ENCODE data around the gene ARHGAP30. TPM values are rescaled to one million over a fixed set of nuclear protein-coding genes. Genes with fewer than 3 reads are reported as not detected.

The ARHGAP30 gene
- total and polyA plus RNA-seq, 2 of the 4 experiments (the other 2 are of a cell fraction): 0.02 TPM; not detected in 1

DNA sequence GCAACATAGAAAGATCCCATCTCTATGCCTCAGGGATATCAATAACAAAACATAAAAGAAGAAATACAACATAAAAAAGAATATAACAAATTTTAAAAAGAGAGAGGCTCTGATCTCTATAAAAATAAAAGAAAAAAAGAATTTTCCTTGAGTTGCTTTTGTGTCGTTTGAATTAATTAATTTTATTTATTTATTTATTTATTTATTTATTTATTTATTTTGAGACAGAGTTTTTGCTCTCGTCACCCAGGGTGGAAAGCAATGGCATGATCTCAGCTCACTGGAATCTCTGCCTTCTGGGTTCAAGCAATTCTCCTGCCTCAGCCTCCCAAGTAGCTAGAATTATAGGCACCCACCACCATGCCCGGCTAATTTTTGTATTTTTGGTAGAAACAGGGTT, 57.3 kb downstream of the ARHGAP30 start:
- in situ Hi-C loops (cut with MboI; ENCODE audit: low sequenced_read_pairs): no loop called here
- CTCF ChIA-PET: no interaction called here

More for the DNA sequence above, 57.3 kb downstream of the ARHGAP30 start:
- WGBS, 2 experiments (ENCODE audit: extremely low coverage in 2 of 2, insufficient read length in 1 of 2): no CpG with 5 or more reads among the region's 3 CpGs
- H2BK5ac ChIP-seq (ENCODE audit: low read depth, low read length, poor library complexity, severe bottlenecking): no peak overlapping the region
- no peak overlapping the region for H3K23ac ChIP-seq (ENCODE audit: low read depth, low read length)
- H4K5ac ChIP-seq (ENCODE audit: low read depth, low read length): no peak overlapping the region
- BruUV-seq (replicated peaks): no TSS peak
- no peak for ATAC-seq (ENCODE audit: low read depth)
- no peak overlapping the region for H2BK15ac ChIP-seq (ENCODE audit: low read depth, low read length)
- H2BK120ac ChIP-seq (ENCODE audit: low read depth, low read length): no peak overlapping the region
- dilution Hi-C loops (cut with HindIII; ENCODE audit: low sequenced_read_pairs, unreplicated experiment): no loop called here
- no peaks in the 10 kb centered on the region for H3K27me3 ChIP-seq (ENCODE audit: control insufficient read depth, insufficient read depth, low read length)
- no peak for DNase-seq
- H4K91ac ChIP-seq (ENCODE audit: insufficient read depth, low read depth, low read length): no peak overlapping the region
- H3K4me2 ChIP-seq (ENCODE audit: low read depth, low read length): no peak overlapping the region
- H3K36me3 ChIP-seq (ENCODE audit: control insufficient read depth, insufficient read depth, low read length): no peaks in the 10 kb centered on the region
- H4K20me1 ChIP-seq (ENCODE audit: insufficient read depth, low read length): no peaks in the 10 kb centered on the region
- intact Hi-C loops (cut with micrococcal nuclease): no loop called here
- H2AFZ ChIP-seq (replicated peaks; ENCODE audit: low read length, poor library complexity): no peak overlapping the region
- H2BK20ac ChIP-seq (ENCODE audit: low read depth, low read length): no peak overlapping the region
- H3K14ac ChIP-seq (replicated peaks; ENCODE audit: low read depth, low read length): no peak overlapping the region
- H3K18ac ChIP-seq (ENCODE audit: low read depth, low read length): no peak overlapping the region
- no peak overlapping the region for H3K4me3 ChIP-seq (ENCODE audit: insufficient read depth, low read depth, low read length)
- peaks cover 5% of the 10 kb centered on the region for H3K9me1 ChIP-seq (ENCODE audit: insufficient read depth, low read length)
- H3K56ac ChIP-seq (ENCODE audit: extremely low read depth, insufficient read depth, low read length): no peak overlapping the region
- peaks cover 6% of the 10 kb centered on the region for H3K4me1 ChIP-seq (ENCODE audit: control insufficient read depth, insufficient read depth, low read length)
- no peak overlapping the region for H3K27ac ChIP-seq (ENCODE audit: insufficient read depth, low read length)
- no peaks in the 10 kb centered on the region for H3K79me1 ChIP-seq (ENCODE audit: low read depth in 1 of 2, low read length in 2 of 2)
- TF ChIP-seq RCOR1 (IDR thresholded peaks at IDR 0.05; ENCODE audit: insufficient replicate concordance, low read length) (no peak), SMC3 (IDR thresholded peaks at IDR 0.05; ENCODE audit: low read depth, low read length) (no peak), MAZ (IDR thresholded peaks at IDR 0.05; ENCODE audit: borderline replicate concordance, low read depth, low read length) (no peak), RAD21 (IDR thresholded peaks at IDR 0.05; ENCODE audit: low read length) (no peak), FOS (IDR thresholded peaks at IDR 0.05; ENCODE audit: low read depth, low read length) (no peak)
- H2AK9ac ChIP-seq (replicated peaks; ENCODE audit: low read depth, low read length, poor library complexity): no peak overlapping the region
- no peak overlapping the region for H3K9ac ChIP-seq (ENCODE audit: low read depth, low read length)
- no peaks in the 10 kb centered on the region for H3K9me3 ChIP-seq (ENCODE audit: control insufficient read depth, insufficient read depth, low read length)
- H3K4ac ChIP-seq (ENCODE audit: low read depth, low read length): no peak overlapping the region
- H2AK5ac ChIP-seq (ENCODE audit: low read depth, low read length): no peak overlapping the region
- no peak overlapping the region for H4K8ac ChIP-seq (ENCODE audit: low read depth in 2 of 2, low read length in 2 of 2)
- POLR2A ChIA-PET (ENCODE audit: unreplicated experiment): no interaction called here

Measured in IMR-90 (cell line).